ENCODE data around the gene GRID1.

DNA sequence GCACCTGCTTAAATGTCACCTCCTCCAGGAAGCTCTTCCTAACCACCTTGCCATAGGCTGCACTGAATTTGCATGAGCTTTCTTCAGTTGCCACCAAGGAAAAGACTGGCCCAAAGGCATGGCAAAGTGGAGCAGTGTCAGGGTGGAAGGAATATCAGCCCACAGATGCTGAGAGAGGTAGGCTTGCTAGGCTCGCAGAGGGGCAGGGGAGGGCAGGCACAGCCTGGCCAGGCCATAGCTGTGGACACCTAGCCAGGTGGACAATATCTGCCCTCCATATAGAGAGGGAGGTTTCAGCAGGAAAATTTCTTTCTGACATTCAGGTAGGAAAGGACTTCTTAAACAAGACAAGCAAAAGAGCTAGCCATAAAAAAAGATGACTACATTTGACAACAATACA, 166.3 kb downstream of the GRID1 start:
- TF ChIP-seq POLR2A (IDR thresholded peaks at IDR 0.05; ENCODE audit: low read depth, low read length): no peak
- no peak for TF ChIP-seq TAF1 (IDR thresholded peaks at IDR 0.05; ENCODE audit: low read depth, low read length)
- TF ChIP-seq POLR2AphosphoS5 (IDR thresholded peaks at IDR 0.05; ENCODE audit: low read depth, low read length): no peak
- TF ChIP-seq PAX5 (IDR thresholded peaks at IDR 0.05; ENCODE audit: insufficient read depth, low read length, severe bottlenecking): no peak
- no peak for TF ChIP-seq POU2F2 (IDR thresholded peaks at IDR 0.05; ENCODE audit: low read depth, low read length)
- no peak for TF ChIP-seq SPI1 (IDR thresholded peaks at IDR 0.05; ENCODE audit: low read depth, low read length)

All from GM12891 (cell line).